Astrocyte (in vitro differentiated cells and primary cell): ENCODE results near the gene PKHD1. TPM values are rescaled to one million over a fixed set of nuclear protein-coding genes. Genes with fewer than 3 reads are reported as not detected.

Experiments
- DNase-seq: peaks from one replicate; pipeline ENCODE4 v3.0.0-alpha.2; 2010; ENCODE audit warnings: low read depth
- FAIRE-seq: peaks from 2 replicates; lab custom pipeline; 2011; peaks lifted over from hg19 to GRCh38; lab: Jason Lieb, UNC
- H2AFZ ChIP-seq: 2 replicates; pipeline ENCODE4 v1.6.0; 2012; ENCODE audit warnings: low read depth, low read length, inconsistent platforms
- H3K27ac ChIP-seq: 2 replicates; pipeline ENCODE4 v1.5.1; 2011; ENCODE audit warnings: low read depth, low read length, inconsistent platforms
- H3K27me3 ChIP-seq: 2 replicates; pipeline ENCODE4 v1.6.0; 2011; ENCODE audit warnings: low read length, inconsistent platforms; ENCODE audit not compliant: insufficient read depth
- H3K36me3 ChIP-seq: 2 replicates; pipeline ENCODE4 v1.5.1; 2011; ENCODE audit warnings: low read length, inconsistent platforms; ENCODE audit not compliant: insufficient read depth
- H3K4me1 ChIP-seq: 2 replicates; pipeline ENCODE4 v1.5.1; 2011; ENCODE audit warnings: low read length, inconsistent platforms; ENCODE audit not compliant: insufficient read depth
- H3K4me2 ChIP-seq: 2 replicates; pipeline ENCODE4 v1.6.0; 2012; ENCODE audit warnings: low read length, inconsistent platforms
- H3K4me3 ChIP-seq: 2 replicates; pipeline ENCODE4 v1.5.1; 2011; ENCODE audit warnings: low read depth, mild to moderate bottlenecking, low read length, inconsistent platforms; ENCODE audit not compliant: insufficient read depth
- H3K79me2 ChIP-seq: 2 replicates; pipeline ENCODE4 v1.6.0; 2012; ENCODE audit warnings: mild to moderate bottlenecking, low read length, inconsistent platforms; ENCODE audit not compliant: insufficient read depth
- H3K9ac ChIP-seq: 2 replicates; pipeline ENCODE4 v1.6.0; 2012; ENCODE audit warnings: mild to moderate bottlenecking, low read length, inconsistent platforms
- H3K9me3 ChIP-seq: 2 replicates; pipeline ENCODE4 v1.5.1; 2012; ENCODE audit warnings: low read depth, mild to moderate bottlenecking, low read length, inconsistent platforms; ENCODE audit not compliant: insufficient read depth
- H4K20me1 ChIP-seq: 2 replicates; pipeline ENCODE4 v1.6.0; 2012; ENCODE audit warnings: low read length, inconsistent platforms; ENCODE audit not compliant: insufficient read depth
- H3K27ac Mint-ChIP-seq: one replicate; pipeline ENCODE4 v1.8.0; 2021; ENCODE audit warnings: mild to moderate bottlenecking, mixed read lengths; ENCODE audit not compliant: unreplicated experiment
- H3K27me3 Mint-ChIP-seq: one replicate; pipeline ENCODE4 v1.8.0; 2021; ENCODE audit warnings: low read depth, mixed read lengths; ENCODE audit not compliant: unreplicated experiment
- H3K36me3 Mint-ChIP-seq: one replicate; pipeline ENCODE4 v1.8.0; 2021; ENCODE audit warnings: low read depth, mixed read lengths; ENCODE audit not compliant: unreplicated experiment
- H3K4me1 Mint-ChIP-seq: one replicate; pipeline ENCODE4 v1.8.0; 2021; ENCODE audit warnings: low read depth, mixed read lengths; ENCODE audit not compliant: unreplicated experiment
- H3K4me3 Mint-ChIP-seq: one replicate; pipeline ENCODE4 v1.8.0; 2021; ENCODE audit warnings: mild to moderate bottlenecking, moderate library complexity, mixed read lengths; ENCODE audit not compliant: unreplicated experiment
- H3K9me3 Mint-ChIP-seq: one replicate; pipeline ENCODE4 v1.8.0; 2021; ENCODE audit warnings: mild to moderate bottlenecking, mixed read lengths; ENCODE audit not compliant: unreplicated experiment
- CTCF ChIP-seq: IDR thresholded peaks from 2 replicates; pipeline ENCODE4 v1.5.1; 2011; ENCODE audit warnings: low read depth, mild to moderate bottlenecking, inconsistent platforms, low read length, moderate library complexity; ENCODE audit not compliant: insufficient read depth
- EZH2 ChIP-seq: IDR thresholded peaks from 2 replicates; pipeline ENCODE4 v1.6.1; 2012; ENCODE audit warnings: mild to moderate bottlenecking, low read length, inconsistent platforms; ENCODE audit not compliant: insufficient read depth
- total RNA-seq: library from RNA; stranded (reverse); gene quantifications from 2 replicates; pipeline ENCODE4 v1.2.1, GENCODE V29; 2021

PKHD1 gene
- total RNA-seq, 1 donor from 2014 or later: 0.16 TPM

- no peak overlapping the region for H3K27ac ChIP-seq
- no peak overlapping the region for H3K4me2 ChIP-seq
- H3K4me1 Mint-ChIP-seq: no peaks in the 10 kb centered on the region
- no peak overlapping the region for H3K4me3 ChIP-seq
- H3K27me3 ChIP-seq: no peaks in the 10 kb centered on the region
- H4K20me1 ChIP-seq: no peaks in the 10 kb centered on the region
- no peaks in the 10 kb centered on the region for H3K9me3 ChIP-seq
- H3K4me3 Mint-ChIP-seq: no peak overlapping the region
- H3K36me3 ChIP-seq: no peaks in the 10 kb centered on the region
- H2AFZ ChIP-seq: no peak overlapping the region
- H3K79me2 ChIP-seq: no peaks in the 10 kb centered on the region
- no peak overlapping the region for H3K9ac ChIP-seq
- H3K36me3 Mint-ChIP-seq: no peaks in the 10 kb centered on the region
- no peaks in the 10 kb centered on the region for H3K27me3 Mint-ChIP-seq
- no peak for TF ChIP-seq EZH2
- TF ChIP-seq CTCF: no peak
- FAIRE-seq: no peak
- H3K9me3 Mint-ChIP-seq: peaks cover 6% of the 10 kb centered on the region
- H3K4me1 ChIP-seq: no peaks in the 10 kb centered on the region
- no peak for DNase-seq
- no peak overlapping the region for H3K27ac Mint-ChIP-seq
These were observed 486.9 kb downstream of the PKHD1 start for GRCh38 chr6:51600514-51600913.

- no peaks in the 10 kb centered on the region for H4K20me1 ChIP-seq
These were observed 489.2 kb downstream of the PKHD1 start for GRCh38 chr6:51598171-51598570.

More at GRCh38 chr6:51598171-51598570, 489.2 kb downstream of the PKHD1 start:
- no peaks in the 10 kb centered on the region for H3K4me1 Mint-ChIP-seq
- Histone ChIP-seq H3K27me3 (no peaks in the 10 kb centered on the region), H2AFZ (no peak overlapping the region), H3K4me2 (no peak overlapping the region), H3K9me3 (peaks cover 7% of the 10 kb centered on the region), H3K36me3 (no peaks in the 10 kb centered on the region), H3K27ac (no peak overlapping the region), H3K4me1 (no peaks in the 10 kb centered on the region), H3K9ac (no peak overlapping the region), H3K79me2 (no peaks in the 10 kb centered on the region), H3K4me3 (no peak overlapping the region)
- H3K9me3 Mint-ChIP-seq: peaks cover 6% of the 10 kb centered on the region
- TF ChIP-seq EZH2 (no peak), CTCF (no peak)
- no peak overlapping the region for H3K4me3 Mint-ChIP-seq
- H3K27ac Mint-ChIP-seq: no peak overlapping the region
- H3K27me3 Mint-ChIP-seq: no peaks in the 10 kb centered on the region
- no peak for DNase-seq
- H3K36me3 Mint-ChIP-seq: no peaks in the 10 kb centered on the region
- no peak for FAIRE-seq
